Spleen (tissue), 7 donors: ENCODE data around the gene MYO10.

ENCODE experiments used
- CTCF ChIP-seq, 11 experiments: fragments of 200-600 bp in 7 of 11; fragments of 450-650 bp in 4 of 11; sonication (generic) in 4 of 11; IDR thresholded peaks in 8 of 11; conservative IDR thresholded peaks in 3 of 11; 1 replicate in 7 of 11; 2 replicates in 4 of 11; pipeline versions ENCODE4 v1.4.0 to v1.8.0; 2016 to 2021; ENCODE audit warnings: antibody characterized with exemption in 11 of 11, inconsistent platforms in 4 of 11, mild to moderate bottlenecking in 1 of 11
- POLR2A ChIP-seq, 3 donors: fragments of 450-650 bp; IDR thresholded peaks; one replicate each; pipeline ENCODE4 v1.5.1; 2017; ENCODE audit warnings: antibody characterized with exemption in 3 of 3, mild to moderate bottlenecking in 1 of 3
- donor health status: DM: no; HTN: no; CAD: no; lungs with moderate emphysema.
- donor health status: DM: no; HTN: no; CAD: no.
- donor health status: DM: no; HTN: no; CAD: no.

- TF ChIP-seq CTCF (IDR thresholded peaks at IDR 0.05 in 8 of 11, conservative IDR thresholded peaks at IDR 0.05 in 3 of 11) = no peak
- no peak for TF ChIP-seq POLR2A (IDR thresholded peaks at IDR 0.05)
Observed at GRCh38 chr5:16841416-16841815, 94.7 kb downstream of the MYO10 start.
